BJ (cell line): ENCODE measurements around the gene ADAMTSL5. TPM values are rescaled to one million over a fixed set of nuclear protein-coding genes. Genes with fewer than 3 reads are reported as not detected.
A peak's percentile ranks its signal among the peaks of the same experiment; 100 is the strongest.

Source experiments
- CTCF ChIA-PET: fragments of 350-600 bp; formaldehyde crosslinking; extraction: SDS; loops from one replicate; lab custom pipeline; 2021; ENCODE audit warnings: antibody characterized with exemption, inconsistent platforms; lab: Yijun Ruan, JAX
- POLR2A ChIA-PET: fragments of 300-600 bp; sonication (Branson Sonifier 250); formaldehyde crosslinking; extraction: SDS; loops from one replicate; lab custom pipeline; 2021; ENCODE audit warnings: antibody characterized with exemption; lab: Charles Lee
- DNase-seq: peaks from one replicate; pipeline ENCODE4 v3.0.0-alpha.2; 2011; ENCODE audit warnings: low read depth
- H3K27me3 ChIP-seq: 2 replicates; pipeline ENCODE4 v1.6.0; 2011; ENCODE audit warnings: low read length; ENCODE audit not compliant: control insufficient read depth, insufficient read depth
- H3K36me3 ChIP-seq: 2 replicates; pipeline ENCODE4 v1.5.1; 2011; ENCODE audit warnings: low read length; ENCODE audit not compliant: control insufficient read depth, insufficient read depth
- H3K4me3 ChIP-seq: 2 replicates; pipeline ENCODE4 v1.5.1; 2011; ENCODE audit warnings: low read depth, mild to moderate bottlenecking, control low read depth, low read length
- polyA plus RNA-seq: library from polyadenylated mRNA; depleted of rRNA; stranded (reverse); fragments of >200 nt; gene quantifications from 2 replicates; pipeline ENCODE4 v1.2.3, GENCODE V29; 2011
- TF ChIP-seq, protein P1 (sequence below): IDR thresholded peaks from 2 replicates; pipeline ENCODE4 v1.5.1; 2011; ENCODE audit warnings: low read depth, mild to moderate bottlenecking, control low read depth, inconsistent platforms, low read length, moderate library complexity; ENCODE audit not compliant: insufficient read depth

ADAMTSL5 gene
- polyA plus RNA-seq, 1 experiment, result 21.5 TPM

DNA sequence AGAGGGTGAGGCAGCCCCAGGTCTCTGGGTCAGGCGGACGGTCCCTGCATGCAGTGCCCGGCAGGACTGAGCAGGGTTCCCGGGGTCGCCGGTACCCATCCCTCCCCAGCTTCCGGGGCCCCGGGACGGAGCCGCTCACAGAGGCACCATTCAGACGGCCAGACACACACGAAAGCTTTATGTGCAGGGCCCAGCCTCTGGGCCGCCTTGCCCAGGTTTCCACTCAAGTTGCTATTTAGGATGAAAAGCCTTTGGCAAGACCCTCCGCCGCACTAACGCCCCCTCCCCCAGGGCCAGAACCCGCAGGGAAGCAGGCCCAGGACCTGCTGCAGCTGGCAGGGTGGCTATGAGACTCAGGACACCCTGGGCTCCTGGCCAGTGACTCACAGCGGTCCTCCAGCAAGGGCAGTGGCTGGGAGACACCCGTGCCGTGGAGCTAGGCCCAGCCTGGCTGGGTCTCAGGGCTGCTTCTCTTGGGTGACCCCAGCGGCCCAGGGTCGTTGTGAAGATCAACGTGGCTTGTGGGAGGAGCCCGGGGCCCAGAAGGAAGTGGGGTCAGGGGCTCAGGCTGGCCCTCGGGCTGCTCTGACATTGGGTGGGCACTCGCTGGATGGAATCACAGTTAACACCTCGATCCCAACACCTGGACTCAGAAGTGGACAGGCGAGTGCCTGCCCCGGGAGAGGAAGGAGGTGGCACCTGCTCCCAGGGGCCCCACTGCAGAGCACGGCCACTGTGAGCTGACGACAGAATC lies 38.6 kb downstream of the ADAMTSL5 start:
- peaks cover 14% of the 10 kb centered on the region for H3K27me3 ChIP-seq
- POLR2A ChIA-PET, result no interaction called here
- CTCF ChIA-PET, result interaction anchor here (1.3 to 2.1 kb wide), 2 partner anchors 9 to 29 kb away, joined by 5 to 8 read pairs; no protein-coding TSS in a partner anchor
- no peak overlapping the region for H3K4me3 ChIP-seq
- no peak for DNase-seq
- TF ChIP-seq, protein P1, sequence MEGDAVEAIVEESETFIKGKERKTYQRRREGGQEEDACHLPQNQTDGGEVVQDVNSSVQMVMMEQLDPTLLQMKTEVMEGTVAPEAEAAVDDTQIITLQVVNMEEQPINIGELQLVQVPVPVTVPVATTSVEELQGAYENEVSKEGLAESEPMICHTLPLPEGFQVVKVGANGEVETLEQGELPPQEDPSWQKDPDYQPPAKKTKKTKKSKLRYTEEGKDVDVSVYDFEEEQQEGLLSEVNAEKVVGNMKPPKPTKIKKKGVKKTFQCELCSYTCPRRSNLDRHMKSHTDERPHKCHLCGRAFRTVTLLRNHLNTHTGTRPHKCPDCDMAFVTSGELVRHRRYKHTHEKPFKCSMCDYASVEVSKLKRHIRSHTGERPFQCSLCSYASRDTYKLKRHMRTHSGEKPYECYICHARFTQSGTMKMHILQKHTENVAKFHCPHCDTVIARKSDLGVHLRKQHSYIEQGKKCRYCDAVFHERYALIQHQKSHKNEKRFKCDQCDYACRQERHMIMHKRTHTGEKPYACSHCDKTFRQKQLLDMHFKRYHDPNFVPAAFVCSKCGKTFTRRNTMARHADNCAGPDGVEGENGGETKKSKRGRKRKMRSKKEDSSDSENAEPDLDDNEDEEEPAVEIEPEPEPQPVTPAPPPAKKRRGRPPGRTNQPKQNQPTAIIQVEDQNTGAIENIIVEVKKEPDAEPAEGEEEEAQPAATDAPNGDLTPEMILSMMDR, result no peak
- H3K36me3 ChIP-seq, result peaks cover 6% of the 10 kb centered on the region

GRCh38 chr19:1473085-1473851 lies 39.6 kb downstream of the ADAMTSL5 start:
- ChIA-PET CTCF (interaction anchor here (1.3 kb wide), 1 partner anchor 28 kb away, joined by 5 read pairs; no protein-coding TSS in a partner anchor), POLR2A (no interaction called here)
- Histone ChIP-seq H3K4me3 (no peak overlapping the region), H3K27me3 (peaks cover 17% of the 10 kb centered on the region), H3K36me3 (peaks cover 6% of the 10 kb centered on the region)
- TF ChIP-seq, protein P1, result no peak
- no peak for DNase-seq

GRCh38 chr19:1472231-1473084 lies 40.4 kb downstream of the ADAMTSL5 start:
- no peak overlapping the region for H3K4me3 ChIP-seq
- no peak for DNase-seq
- H3K36me3 ChIP-seq, result peaks cover 6% of the 10 kb centered on the region
- POLR2A ChIA-PET, result interaction anchor here (0.6 kb wide), 1 partner anchor 104 kb away, joined by 3 read pairs; no protein-coding TSS in a partner anchor
- TF ChIP-seq, protein P1, result no peak
- CTCF ChIA-PET, result interaction anchor here (1.1 to 1.3 kb wide), 2 partner anchors 10 to 27 kb away, joined by 3 to 5 read pairs; no protein-coding TSS in a partner anchor
- H3K27me3 ChIP-seq, result peaks cover 19% of the 10 kb centered on the region

GRCh38 chr19:1471515-1472160 lies 41.2 kb downstream of the ADAMTSL5 start:
- no peak overlapping the region for H3K4me3 ChIP-seq
- H3K36me3 ChIP-seq, result peaks cover 5% of the 10 kb centered on the region
- ChIA-PET POLR2A (interaction anchor here (0.6 kb wide), 1 partner anchor 103 kb away, joined by 3 read pairs; no protein-coding TSS in a partner anchor), CTCF (interaction anchor here (1.1 to 1.7 kb wide), 2 partner anchors 9 to 28 kb away, joined by 3 read pairs; no protein-coding TSS in a partner anchor)
- no peak for DNase-seq
- H3K27me3 ChIP-seq, result peaks cover 23% of the 10 kb centered on the region
- TF ChIP-seq, protein P1, result peak; percentile 41
